ENCODE data around the gene ZNF784. TPM values are rescaled to one million over a fixed set of nuclear protein-coding genes. Genes with fewer than 3 reads are reported as not detected.

Gene ZNF784
- total RNA-seq (10 to 100 TPM in 1 of 5 donors, 1 to 10 TPM in 3, not detected in 1; 1.8 to 15.1 (median 4.6) TPM), polyA plus RNA-seq (1 to 10 TPM; 4.2 to 6.0 (median 5.9) TPM)
- long read RNA-seq, donor 1 = 0 reads
- long read RNA-seq, donor 2, partial matches to known transcripts = 0 of 3 reads
- long read RNA-seq, donor 2, other reads (novel, unspliced or antisense) = 0 of 3 reads
- long read RNA-seq, donor 3, partial matches to known transcripts = 0 of 1 reads
- long read RNA-seq, donor 3, other reads (novel, unspliced or antisense) = 0 of 1 reads
- long read RNA-seq, donor 4 = 0 reads
- long read RNA-seq, donor 5, partial matches to known transcripts = 0 of 3 reads
- long read RNA-seq, donor 5, other reads (novel, unspliced or antisense) = 0 of 3 reads
- long read RNA-seq, donor 6, partial matches to known transcripts = 0 of 4 reads
- long read RNA-seq, donor 6, other reads (novel, unspliced or antisense) = 0 of 4 reads
- long read RNA-seq, donor 7, partial matches to known transcripts = 0 of 2 reads
- long read RNA-seq, donor 7, other reads (novel, unspliced or antisense) = 0 of 2 reads
- long read RNA-seq, donor 8, partial matches to known transcripts = 0 of 1 reads
- long read RNA-seq, donor 8, other reads (novel, unspliced or antisense) = 0 of 1 reads
- long read RNA-seq, donor 9 = 0 reads
- long read RNA-seq, donor 10 = 0 reads

- peak; percentile 95 to 98 for DNase-seq
- TF ChIP-seq EP300 (IDR thresholded peaks at IDR 0.05) = no peak
- TF ChIP-seq POLR2AphosphoS5 (IDR thresholded peaks at IDR 0.05) = peak in 2 of 3 donors; percentile 50 to 93
- TF ChIP-seq CTCF (IDR thresholded peaks at IDR 0.05) = peak in 1 of 7 experiments; percentile 15
- no peak for TF ChIP-seq POLR2A (IDR thresholded peaks at IDR 0.05)
- Histone ChIP-seq H3K9me3 (no peaks in the 10 kb centered on the region), H3K27me3 (no peaks in the 10 kb centered on the region), H3K36me3 (peaks cover 6 to 26% (median 21%) of the 10 kb centered on the region in 4 donors), H3K4me3 (peak within 1 kb of the TSS; percentile 46 to 65 (median 49)), H3K4me1 (peaks cover 6 to 40% (median 18%) of the 10 kb centered on the region in 4 donors), H3K27ac (peak within 1 kb of the TSS; percentile 94 to 100 (median 97))
- WGBS, 5 donors = 0 to 1% (median 1%) methylated on average over 33 to 56 of the region's 56 CpGs
- intact Hi-C loops (cut with DNase I; ENCODE audit: low total_unique reads) = no loop called here
These were observed at the start of gene ZNF784 for GRCh38 chr19:55624109-55625003. Gene ZNF784 (minus strand): TSS chr19:55624566. CDS start chr19:55624561, 5 bp downstream.

GRCh38 chr19:55673889-55674288 is 49.5 kb upstream of the ZNF784 start:
- no peaks in the 10 kb centered on the region for H3K9me3 ChIP-seq
- intact Hi-C loops (cut with DNase I; ENCODE audit: low total_unique reads) = no loop called here
- H3K4me3 ChIP-seq = peak overlapping the region in 1 of 4 donors; percentile 70
- H3K36me3 ChIP-seq = peaks cover 32 to 73% (median 67%) of the 10 kb centered on the region in 4 donors
- no peaks in the 10 kb centered on the region for H3K27me3 ChIP-seq
- peaks cover 39 to 91% (median 71%) of the 10 kb centered on the region in 4 donors for H3K4me1 ChIP-seq
- DNase-seq = no peak
- no peak for TF ChIP-seq CTCF (IDR thresholded peaks at IDR 0.05)
- no peak for TF ChIP-seq POLR2AphosphoS5 (IDR thresholded peaks at IDR 0.05)
- no peak for TF ChIP-seq POLR2A (IDR thresholded peaks at IDR 0.05)
- TF ChIP-seq EP300 (IDR thresholded peaks at IDR 0.05) = no peak
- 66 to 76% (median 67%) methylated on average over 10 to 15 of the region's 15 CpGs for WGBS, 5 donors
- peak overlapping the region in 3 of 5 donors; percentile 92 to 95 (median 94) for H3K27ac ChIP-seq

GRCh38 chr19:55673465-55673864 is 49.1 kb upstream of the ZNF784 start:
- H3K4me1 ChIP-seq = peaks cover 38 to 91% (median 69%) of the 10 kb centered on the region in 4 donors
- TF ChIP-seq EP300 (IDR thresholded peaks at IDR 0.05) = no peak
- TF ChIP-seq CTCF (IDR thresholded peaks at IDR 0.05) = no peak
- TF ChIP-seq POLR2AphosphoS5 (IDR thresholded peaks at IDR 0.05) = no peak
- no peak for TF ChIP-seq POLR2A (IDR thresholded peaks at IDR 0.05)
- peaks cover 32 to 73% (median 67%) of the 10 kb centered on the region in 4 donors for H3K36me3 ChIP-seq
- no peak overlapping the region for H3K4me3 ChIP-seq
- intact Hi-C loops (cut with DNase I; ENCODE audit: low total_unique reads) = no loop called here
- DNase-seq = no peak
- WGBS, 5 donors = 73 to 82% (median 81%) methylated on average over 9 of the region's 9 CpGs
- H3K27me3 ChIP-seq = no peaks in the 10 kb centered on the region
- H3K9me3 ChIP-seq = no peaks in the 10 kb centered on the region
- H3K27ac ChIP-seq = peak overlapping the region in 2 of 5 donors; percentile 94 to 95
